ENCODE results near the gene GNG13.

- TF ChIP-seq CTCF (conservative IDR thresholded peaks at IDR 0.05): no peak
- TF ChIP-seq ZFX (IDR thresholded peaks at IDR 0.05): no peak
Observed at GRCh38 chr16:792221-792995, 8.1 kb downstream of the GNG13 start.

Data from C4-2B (cell line).